GM12878 (cell line): ENCODE results near the gene DLD. TPM values are rescaled to one million over a fixed set of nuclear protein-coding genes. Genes with fewer than 3 reads are reported as not detected.

Experiments
- ATAC-seq: fragments of 200-7000 bp; cut with Tn5 transposase; 3 replicates; pipeline ENCODE4 v1.9.1; 2020; ENCODE audit warnings: mild to moderate bottlenecking, moderate library complexity
- BruUV-seq: library from RNA; stranded (reverse); fragments of 400-500 nt; replicated peaks from 2 replicates; lab custom pipeline; 2021; lab: Mats Ljungman, UMichigan
- CTCF ChIA-PET: fragments of 300-600 bp; sonication (Branson Sonifier 250); formaldehyde crosslinking; extraction: SDS; loops from one replicate; lab custom pipeline; 2021; ENCODE audit warnings: inconsistent platforms; lab: Yijun Ruan, JAX
- POLR2A ChIA-PET: fragments of 350-600 bp; formaldehyde crosslinking; extraction: SDS; loops from one replicate; lab custom pipeline; 2021; ENCODE audit warnings: inconsistent platforms; lab: Charles Lee
- RAD21 ChIA-PET: fragments of 300-600 bp; sonication (Branson Sonifier 250); formaldehyde crosslinking; loops from one replicate; lab custom pipeline; 2023; ENCODE audit warnings: antibody characterized with exemption; ENCODE audit not compliant: unreplicated experiment; lab: Charles Lee
- SMC1A ChIA-PET: fragments of 300-600 bp; sonication (Branson Sonifier 250); formaldehyde crosslinking; loops from one replicate; lab custom pipeline; 2023; ENCODE audit not compliant: unreplicated experiment, uncharacterized antibody; lab: Charles Lee
- DNase-seq: peaks from one replicate; pipeline ENCODE4 v3.0.0-alpha.2; 2011; ENCODE audit warnings: low read depth, low spot score
- FAIRE-seq: peaks from 3 replicates; lab custom pipeline; 2011; peaks lifted over from hg19 to GRCh38; lab: Jason Lieb, UNC
- H2AFZ ChIP-seq: 2 replicates; pipeline ENCODE4 v1.6.0; 2011; ENCODE audit warnings: low read depth, low read length, control low read depth; ENCODE audit not compliant: control insufficient read depth
- H3K27ac ChIP-seq: 2 replicates; pipeline ENCODE4 v1.5.1; 2011; ENCODE audit warnings: control low read depth; ENCODE audit not compliant: control insufficient read depth, insufficient read depth
- H3K27me3 ChIP-seq, 2 experiments: replicated peaks in 1 of 2; 2 replicates each; pipeline versions ENCODE4 v1.6.0 to v1.6.1; 2011; ENCODE audit warnings: low read length in 1 of 2; ENCODE audit not compliant: control insufficient read depth in 2 of 2, insufficient read depth in 2 of 2
- H3K36me3 ChIP-seq, 2 experiments: 2 replicates each; pipeline ENCODE4 v1.5.1; 2011; ENCODE audit warnings: low read length in 1 of 2; ENCODE audit not compliant: control insufficient read depth in 2 of 2, insufficient read depth in 2 of 2
- H3K4me1 ChIP-seq: 2 replicates; pipeline ENCODE4 v1.6.1; 2011; ENCODE audit warnings: mild to moderate bottlenecking, low read length, moderate library complexity, mixed read lengths; ENCODE audit not compliant: control insufficient read depth, insufficient read depth
- H3K4me2 ChIP-seq: 2 replicates; pipeline ENCODE4 v1.6.0; 2011; ENCODE audit warnings: control low read depth; ENCODE audit not compliant: control insufficient read depth, insufficient read depth
- H3K4me3 ChIP-seq: fragments of 200-600 bp; sonication (generic); 2 replicates; pipeline ENCODE4 v1.5.1; 2016
- H3K79me2 ChIP-seq: 2 replicates; pipeline ENCODE4 v1.6.0; 2011; ENCODE audit warnings: low read length; ENCODE audit not compliant: control insufficient read depth, insufficient read depth
- H3K9ac ChIP-seq: 2 replicates; pipeline ENCODE4 v1.8.0; 2011; ENCODE audit warnings: low read length, control low read depth, mixed read lengths; ENCODE audit not compliant: control insufficient read depth, insufficient read depth
- H3K9me3 ChIP-seq: replicated peaks from 3 replicates; pipeline ENCODE4 v1.5.1; 2011; ENCODE audit warnings: mild to moderate bottlenecking, low read length; ENCODE audit not compliant: control insufficient read depth, insufficient read depth
- H4K20me1 ChIP-seq: 2 replicates; pipeline ENCODE4 v1.6.0; 2011; ENCODE audit not compliant: control insufficient read depth, insufficient read depth
- ASH2L ChIP-seq: fragments of 300-600, 200-600 bp; sonication (generic); IDR thresholded peaks from 2 replicates; pipeline ENCODE4 v1.6.1; 2017; ENCODE audit warnings: low read depth, mild to moderate bottlenecking, borderline replicate concordance
- ATF7 ChIP-seq: fragments of 450-650 bp; IDR thresholded peaks from 2 replicates; pipeline ENCODE4 v1.6.1; 2016; ENCODE audit warnings: low read depth, mild to moderate bottlenecking
- CEBPB ChIP-seq, 2 experiments: fragments of 150-350 bp in 1 of 2; IDR thresholded peaks; 2 replicates each; pipeline ENCODE4 v1.6.1; 2012 to 2014; ENCODE audit warnings: low read depth in 2 of 2, low read length in 2 of 2, borderline replicate concordance in 1 of 2, inconsistent platforms in 1 of 2
- HDAC2 ChIP-seq: fragments of 200-600 bp; sonication (generic); IDR thresholded peaks from 2 replicates; pipeline ENCODE4 v1.6.1; 2017
- IKZF1 ChIP-seq: fragments of 450-650 bp; conservative IDR thresholded peaks from 2 replicates; pipeline ENCODE4 v1.6.1; 2017; ENCODE audit warnings: antibody characterized with exemption, mild to moderate bottlenecking
- KLF5 ChIP-seq: fragments of 450-650 bp; IDR thresholded peaks from 2 replicates; pipeline ENCODE4 v1.6.1; 2014; ENCODE audit warnings: mild to moderate bottlenecking; ENCODE audit not compliant: partially characterized antibody
- MXI1 ChIP-seq: fragments of 150-350 bp; IDR thresholded peaks from 2 replicates; pipeline ENCODE4 v1.6.1; 2011; ENCODE audit warnings: low read depth, mild to moderate bottlenecking, inconsistent platforms, low read length, improper control_type of control experiment
- MYC ChIP-seq: IDR thresholded peaks from 2 replicates; pipeline ENCODE4 v1.6.1; 2011; ENCODE audit warnings: mild to moderate bottlenecking, low read length, moderate library complexity, inconsistent platforms; ENCODE audit not compliant: insufficient read depth, insufficient replicate concordance, insufficient read length, severe bottlenecking
- NFXL1 ChIP-seq: fragments of 450-650 bp; IDR thresholded peaks from 2 replicates; pipeline ENCODE4 v1.6.1; 2017; ENCODE audit warnings: antibody characterized with exemption, mild to moderate bottlenecking, borderline replicate concordance
- SIX5 ChIP-seq: IDR thresholded peaks from 2 replicates; pipeline ENCODE4 v1.6.1; 2011; ENCODE audit warnings: mild to moderate bottlenecking, low read depth, low read length, moderate library complexity; ENCODE audit not compliant: severe bottlenecking
- STAT3 ChIP-seq: IDR thresholded peaks from 2 replicates; pipeline ENCODE4 v1.6.1; 2011; ENCODE audit warnings: low read depth, low read length, improper control_type of control experiment
- YBX1 ChIP-seq: fragments of 450-650 bp; IDR thresholded peaks from 2 replicates; pipeline ENCODE4 v1.6.1; 2016; ENCODE audit warnings: antibody characterized with exemption
- WGBS: methylation state at CpG from one replicate; pipeline ENCODE4 v1.1.6; 2016; ENCODE audit warnings: low lambda C conversion rate; ENCODE audit not compliant: insufficient replicate concordance, insufficient coverage; ENCODE audit errors: missing lambda C conversion rate; 5-methylcytosine and 5-hydroxymethylcytosine counted together
- in situ Hi-C: fragments of 300-500 bp; cut with MboI; formaldehyde crosslinking; loops from 9 replicates; pipeline ENCODE4 v1.14.3; 2018; ENCODE audit warnings: mixed read lengths
- intact Hi-C: fragments of 100-400 bp; cut with micrococcal nuclease; formaldehyde crosslinking; loops from one replicate; pipeline ENCODE4 v1.14.2; 2022; ENCODE audit not compliant: unreplicated experiment
- polyA plus RNA-seq, 11 experiments: library from polyadenylated mRNA; depleted of rRNA in 4 of 11; unstranded in 6 of 11; stranded (reverse) in 5 of 11; fragments of >200 nt; fragmentation: Nextera tagmentation in 4 of 11; fragmentation: Illumina TruSeq in 1 of 11; extraction: Ambion mirVana in 4 of 11; extraction: Trizol in 1 of 11; gene quantifications; 1 replicate in 1 of 11; 2 replicates in 10 of 11; pipeline versions ENCODE4 v1.2.1 to v1.2.3, GENCODE V29; 2011 to 2016; ENCODE audit warnings: inconsistent platforms in 2 of 11, missing spikeins in 2 of 11, low read depth in 1 of 11
- total RNA-seq, 4 experiments: library from RNA; depleted of rRNA in 3 of 4; stranded (reverse); fragments of >200 nt in 3 of 4; fragmentation: Illumina TruSeq in 1 of 4; extraction: Trizol in 1 of 4; gene quantifications; 2 replicates each; pipeline versions ENCODE4 v1.2.1 to v1.2.3, GENCODE V29; 2013 to 2021
- TF ChIP-seq, protein P1 (sequence below): fragments of 450-650 bp; IDR thresholded peaks from 2 replicates; pipeline ENCODE4 v1.6.1; 2017; ENCODE audit warnings: mild to moderate bottlenecking, moderate library complexity
- TF ChIP-seq, protein P2 (sequence below): IDR thresholded peaks from 2 replicates; pipeline ENCODE4 v1.6.1; 2012; ENCODE audit warnings: low read depth, low read length, improper control_type of control experiment

DLD gene
- total and polyA plus RNA-seq, 10 of the 15 experiments (the other 5 are each of a cell fraction or from before 2014, with no cell fraction given), result 62.7 to 314 (median 161) TPM

DNA sequence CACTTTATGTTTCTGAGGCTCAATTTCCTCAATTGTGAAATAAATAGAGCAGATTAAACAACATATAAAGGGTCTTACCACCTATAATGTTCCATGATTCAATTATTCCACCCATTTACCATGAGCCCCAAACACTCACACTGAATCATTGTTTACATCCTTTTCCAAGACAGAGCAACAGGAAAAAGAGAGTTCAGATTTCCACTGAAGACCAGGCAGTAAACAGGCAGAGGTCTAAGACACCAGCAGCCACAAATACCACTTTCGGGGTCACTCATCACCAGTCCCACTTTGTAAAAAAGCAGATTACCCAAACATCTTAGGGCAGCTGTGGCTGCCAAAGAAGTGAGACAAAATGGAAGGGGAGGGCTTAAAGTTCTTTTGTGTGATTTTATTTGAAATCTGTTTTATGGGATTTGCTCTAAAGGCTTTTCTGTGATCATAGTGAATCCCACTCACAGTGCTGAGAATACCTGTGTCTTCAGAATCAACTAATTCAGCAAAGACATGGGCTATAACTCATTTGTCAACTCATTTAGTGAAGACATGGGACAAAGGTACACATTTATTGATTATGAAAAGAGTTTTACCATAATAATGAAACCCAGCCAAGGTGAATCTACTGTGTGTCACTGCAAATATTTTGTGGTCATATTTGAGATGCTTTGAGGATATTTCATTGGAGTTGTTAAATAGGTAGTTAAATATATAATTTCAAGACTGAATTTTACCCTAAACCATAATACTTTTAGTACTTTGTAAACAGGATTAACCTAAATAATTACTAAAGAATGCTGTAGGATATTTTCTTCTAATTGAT lies 24.8 kb upstream of the DLD start:
- Histone ChIP-seq H3K79me2 (no peaks in the 10 kb centered on the region), H3K9me3 (no peaks in the 10 kb centered on the region), H3K27me3 (no peaks in the 10 kb centered on the region; a peak in 1 of 4 replicates), H3K4me2 (no peak overlapping the region), H3K4me3 (no peak overlapping the region), H3K36me3 (no peaks in the 10 kb centered on the region), H4K20me1 (no peaks in the 10 kb centered on the region), H3K9ac (no peak overlapping the region), H3K27ac (no peak overlapping the region), H2AFZ (no peak overlapping the region), H3K4me1 (no peaks in the 10 kb centered on the region)
- ATAC-seq, result no peak
- FAIRE-seq, result no peak
- 43% methylated on average over 1 of the region's 1 CpG for WGBS
- in situ Hi-C loops, result no loop called here
- intact Hi-C loops, result no loop called here
- POLR2A ChIA-PET, result no interaction called here
- RAD21 ChIA-PET, result interaction anchor here (1.2 kb wide), 1 partner anchor 123 kb away, joined by 3 read pairs; no protein-coding TSS in a partner anchor
- DNase-seq, result no peak
- SMC1A ChIA-PET, result no interaction called here
- CTCF ChIA-PET, result interaction anchor here (2.1 kb wide), 1 partner anchor 9 kb away, joined by 7 read pairs; no protein-coding TSS in a partner anchor
- BruUV-seq, result no TSS peak
- no peak for TF ChIP-seq MYC
- TF ChIP-seq ASH2L, result no peak
- no peak for TF ChIP-seq ATF7
- TF ChIP-seq, protein P1, sequence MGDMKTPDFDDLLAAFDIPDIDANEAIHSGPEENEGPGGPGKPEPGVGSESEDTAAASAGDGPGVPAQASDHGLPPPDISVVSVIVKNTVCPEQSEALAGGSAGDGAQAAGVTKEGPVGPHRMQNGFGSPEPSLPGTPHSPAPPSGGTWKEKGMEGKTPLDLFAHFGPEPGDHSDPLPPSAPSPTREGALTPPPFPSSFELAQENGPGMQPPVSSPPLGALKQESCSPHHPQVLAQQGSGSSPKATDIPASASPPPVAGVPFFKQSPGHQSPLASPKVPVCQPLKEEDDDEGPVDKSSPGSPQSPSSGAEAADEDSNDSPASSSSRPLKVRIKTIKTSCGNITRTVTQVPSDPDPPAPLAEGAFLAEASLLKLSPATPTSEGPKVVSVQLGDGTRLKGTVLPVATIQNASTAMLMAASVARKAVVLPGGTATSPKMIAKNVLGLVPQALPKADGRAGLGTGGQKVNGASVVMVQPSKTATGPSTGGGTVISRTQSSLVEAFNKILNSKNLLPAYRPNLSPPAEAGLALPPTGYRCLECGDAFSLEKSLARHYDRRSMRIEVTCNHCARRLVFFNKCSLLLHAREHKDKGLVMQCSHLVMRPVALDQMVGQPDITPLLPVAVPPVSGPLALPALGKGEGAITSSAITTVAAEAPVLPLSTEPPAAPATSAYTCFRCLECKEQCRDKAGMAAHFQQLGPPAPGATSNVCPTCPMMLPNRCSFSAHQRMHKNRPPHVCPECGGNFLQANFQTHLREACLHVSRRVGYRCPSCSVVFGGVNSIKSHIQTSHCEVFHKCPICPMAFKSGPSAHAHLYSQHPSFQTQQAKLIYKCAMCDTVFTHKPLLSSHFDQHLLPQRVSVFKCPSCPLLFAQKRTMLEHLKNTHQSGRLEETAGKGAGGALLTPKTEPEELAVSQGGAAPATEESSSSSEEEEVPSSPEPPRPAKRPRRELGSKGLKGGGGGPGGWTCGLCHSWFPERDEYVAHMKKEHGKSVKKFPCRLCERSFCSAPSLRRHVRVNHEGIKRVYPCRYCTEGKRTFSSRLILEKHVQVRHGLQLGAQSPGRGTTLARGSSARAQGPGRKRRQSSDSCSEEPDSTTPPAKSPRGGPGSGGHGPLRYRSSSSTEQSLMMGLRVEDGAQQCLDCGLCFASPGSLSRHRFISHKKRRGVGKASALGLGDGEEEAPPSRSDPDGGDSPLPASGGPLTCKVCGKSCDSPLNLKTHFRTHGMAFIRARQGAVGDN, result no peak
- TF ChIP-seq HDAC2, result no peak
- no peak for TF ChIP-seq NFXL1
- TF ChIP-seq CEBPB (IDR thresholded peaks at IDR 0.05; ENCODE audit: borderline replicate concordance in 1 of 2, low read depth in 2 of 2, low read length in 2 of 2), result no peak
- no peak for TF ChIP-seq SIX5
- TF ChIP-seq MXI1, result no peak
- TF ChIP-seq STAT3, result no peak
- TF ChIP-seq YBX1, result no peak
- TF ChIP-seq, protein P2, sequence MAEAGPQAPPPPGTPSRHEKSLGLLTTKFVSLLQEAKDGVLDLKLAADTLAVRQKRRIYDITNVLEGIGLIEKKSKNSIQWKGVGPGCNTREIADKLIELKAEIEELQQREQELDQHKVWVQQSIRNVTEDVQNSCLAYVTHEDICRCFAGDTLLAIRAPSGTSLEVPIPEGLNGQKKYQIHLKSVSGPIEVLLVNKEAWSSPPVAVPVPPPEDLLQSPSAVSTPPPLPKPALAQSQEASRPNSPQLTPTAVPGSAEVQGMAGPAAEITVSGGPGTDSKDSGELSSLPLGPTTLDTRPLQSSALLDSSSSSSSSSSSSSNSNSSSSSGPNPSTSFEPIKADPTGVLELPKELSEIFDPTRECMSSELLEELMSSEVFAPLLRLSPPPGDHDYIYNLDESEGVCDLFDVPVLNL, result no peak
- TF ChIP-seq KLF5, result no peak
- TF ChIP-seq IKZF1, result no peak
